ACC112 (cell line): ENCODE results near the gene MC3R.

Experiments used
- H2AFZ ChIP-seq: fragments of 200-600 bp; sonication (generic); one replicate; pipeline ENCODE4 v1.6.0; 2017; ENCODE audit warnings: antibody characterized with exemption, low read length; ENCODE audit not compliant: unreplicated experiment
- H3K27ac ChIP-seq: fragments of 200-600 bp; sonication (generic); 2 replicates; pipeline ENCODE4 v1.5.1; 2014; ENCODE audit warnings: low read depth, mild to moderate bottlenecking, antibody characterized with exemption, low read length, moderate library complexity
- H3K27me3 ChIP-seq: fragments of 200-600 bp; sonication (generic); 2 replicates; pipeline ENCODE4 v1.6.1; 2014; ENCODE audit warnings: mild to moderate bottlenecking, antibody characterized with exemption, low read length, moderate library complexity, mixed read lengths; ENCODE audit not compliant: insufficient read depth
- H3K36me3 ChIP-seq: fragments of 200-600 bp; sonication (generic); 2 replicates; pipeline ENCODE4 v1.6.1; 2016; ENCODE audit warnings: mild to moderate bottlenecking, antibody characterized with exemption, low read length, moderate library complexity, mixed read lengths; ENCODE audit not compliant: insufficient read depth
- H3K4me1 ChIP-seq: fragments of 200-600 bp; sonication (generic); one replicate; pipeline ENCODE4 v1.6.1; 2016; ENCODE audit warnings: low read length, mixed read lengths; ENCODE audit not compliant: insufficient read depth, unreplicated experiment, control insufficient read depth
- H3K4me3 ChIP-seq: fragments of 200-600 bp; sonication (generic); 2 replicates; pipeline ENCODE4 v1.5.1; 2014; ENCODE audit warnings: mild to moderate bottlenecking, low read depth, low read length
- H3K79me2 ChIP-seq: fragments of 200-600 bp; sonication (generic); one replicate; pipeline ENCODE4 v1.6.0; 2016; ENCODE audit warnings: low read length; ENCODE audit not compliant: control insufficient read depth, unreplicated experiment, insufficient read depth

Gene MC3R

DNA sequence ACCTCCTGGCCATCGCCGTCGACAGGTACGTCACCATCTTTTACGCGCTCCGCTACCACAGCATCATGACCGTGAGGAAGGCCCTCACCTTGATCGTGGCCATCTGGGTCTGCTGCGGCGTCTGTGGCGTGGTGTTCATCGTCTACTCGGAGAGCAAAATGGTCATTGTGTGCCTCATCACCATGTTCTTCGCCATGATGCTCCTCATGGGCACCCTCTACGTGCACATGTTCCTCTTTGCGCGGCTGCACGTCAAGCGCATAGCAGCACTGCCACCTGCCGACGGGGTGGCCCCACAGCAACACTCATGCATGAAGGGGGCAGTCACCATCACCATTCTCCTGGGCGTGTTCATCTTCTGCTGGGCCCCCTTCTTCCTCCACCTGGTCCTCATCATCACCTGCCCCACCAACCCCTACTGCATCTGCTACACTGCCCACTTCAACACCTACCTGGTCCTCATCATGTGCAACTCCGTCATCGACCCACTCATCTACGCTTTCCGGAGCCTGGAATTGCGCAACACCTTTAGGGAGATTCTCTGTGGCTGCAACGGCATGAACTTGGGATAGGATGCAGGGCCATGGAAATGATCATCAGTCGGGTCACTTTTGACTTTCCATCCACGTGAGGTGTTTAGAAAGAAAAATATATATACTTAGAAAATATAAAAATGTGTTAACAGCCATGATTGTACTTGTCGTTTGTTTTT lies 868 bp downstream of the MC3R start:
- no peaks in the 10 kb centered on the region for H3K79me2 ChIP-seq
- H2AFZ ChIP-seq, result no peak overlapping the region
- no peak overlapping the region for H3K4me3 ChIP-seq
- H3K4me1 ChIP-seq, result no peaks in the 10 kb centered on the region
- H3K36me3 ChIP-seq, result no peaks in the 10 kb centered on the region
- H3K27ac ChIP-seq, result no peak overlapping the region
- peaks cover 17% of the 10 kb centered on the region for H3K27me3 ChIP-seq

DNA sequence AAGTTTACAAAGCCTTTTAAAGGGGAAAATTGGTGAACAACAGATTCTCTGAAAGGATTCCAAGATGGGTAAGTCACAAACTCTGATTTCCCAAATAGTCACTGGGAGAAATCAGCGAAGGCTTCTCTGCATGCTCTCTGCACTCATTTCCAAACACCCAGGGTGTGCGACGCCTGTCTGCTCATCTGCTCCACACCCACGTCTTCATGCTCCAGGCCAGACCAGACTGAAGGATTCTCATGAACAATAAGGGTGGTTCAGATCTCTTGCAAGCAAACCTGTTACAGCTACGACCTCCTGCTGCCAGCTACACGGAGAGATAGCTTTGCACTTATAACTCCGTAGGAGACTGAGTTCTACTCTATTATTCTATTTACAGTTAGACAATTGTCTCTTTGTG lies 1.4 kb downstream of the MC3R start:
- no peaks in the 10 kb centered on the region for H3K4me1 ChIP-seq
- no peak overlapping the region for H2AFZ ChIP-seq
- H3K27me3 ChIP-seq, result peaks cover 17% of the 10 kb centered on the region
- H3K36me3 ChIP-seq, result no peaks in the 10 kb centered on the region
- no peaks in the 10 kb centered on the region for H3K79me2 ChIP-seq
- H3K4me3 ChIP-seq, result no peak overlapping the region
- H3K27ac ChIP-seq, result no peak overlapping the region

DNA sequence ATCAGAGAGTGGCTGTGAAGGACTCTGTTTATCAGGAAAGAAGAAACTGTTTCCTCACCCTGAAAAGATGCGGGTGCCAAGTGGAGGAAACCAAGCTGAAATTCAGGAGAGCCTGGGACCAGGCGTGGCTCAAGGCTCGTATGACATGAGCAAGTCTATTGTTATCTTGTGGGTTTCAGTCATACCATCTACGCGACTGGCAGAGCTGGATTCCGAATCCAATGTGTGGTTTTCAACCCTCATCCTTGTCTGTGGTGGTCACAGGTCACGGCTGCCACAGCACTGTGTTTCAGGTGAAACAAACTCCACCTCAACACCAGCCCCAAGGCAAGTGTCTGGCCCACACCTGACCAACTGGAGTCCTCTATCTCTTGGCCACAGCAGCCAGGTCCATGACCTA lies 9.1 kb downstream of the MC3R start:
- no peaks in the 10 kb centered on the region for H3K36me3 ChIP-seq
- no peaks in the 10 kb centered on the region for H3K79me2 ChIP-seq
- no peak overlapping the region for H3K27ac ChIP-seq
- H3K4me1 ChIP-seq, result no peaks in the 10 kb centered on the region
- no peak overlapping the region for H3K4me3 ChIP-seq
- no peaks in the 10 kb centered on the region for H3K27me3 ChIP-seq
- H2AFZ ChIP-seq, result no peak overlapping the region

DNA sequence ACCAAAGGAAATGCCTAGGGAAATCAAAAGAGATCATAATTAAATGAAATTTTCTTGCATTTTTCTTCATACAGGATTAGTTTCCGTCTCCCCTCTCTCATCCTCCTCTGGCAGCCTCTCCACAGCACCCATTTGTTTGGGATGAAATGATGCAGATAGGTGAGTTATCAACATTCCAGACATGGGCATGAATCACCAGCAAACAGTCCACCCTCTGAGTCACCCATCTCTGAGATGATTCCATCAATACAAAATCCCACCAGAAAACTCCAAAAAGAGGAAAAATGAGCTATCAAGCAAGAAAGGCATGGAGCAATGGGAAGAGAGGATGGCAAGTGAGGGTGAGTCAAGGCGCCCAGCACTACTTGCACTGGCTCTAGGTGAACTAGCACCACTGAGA lies 11.4 kb downstream of the MC3R start:
- Histone ChIP-seq H3K4me3 (no peak overlapping the region), H2AFZ (no peak overlapping the region), H3K27ac (no peak overlapping the region), H3K4me1 (no peaks in the 10 kb centered on the region), H3K79me2 (no peaks in the 10 kb centered on the region), H3K27me3 (no peaks in the 10 kb centered on the region; the same call in 1 of the 2 replicates), H3K36me3 (no peaks in the 10 kb centered on the region)

DNA sequence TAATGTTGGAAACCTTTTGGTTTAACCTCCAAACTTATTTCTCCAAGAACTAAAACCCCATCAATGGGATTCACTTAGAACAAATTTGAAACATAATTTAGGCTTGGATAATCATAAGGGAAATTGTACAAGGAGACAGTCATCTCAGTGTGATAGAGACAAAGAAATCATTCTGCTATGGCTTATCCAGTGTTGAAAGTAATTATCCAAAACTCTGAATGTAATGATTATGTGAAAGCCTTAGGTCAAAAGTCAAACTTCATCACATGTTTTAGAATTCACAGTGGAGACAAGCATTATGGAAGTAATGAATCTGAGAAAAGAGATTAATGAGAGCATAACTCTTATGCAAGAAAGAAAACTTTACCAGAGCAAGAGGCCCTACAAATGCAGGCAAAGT lies 20.0 kb downstream of the MC3R start:
- no peaks in the 10 kb centered on the region for H3K36me3 ChIP-seq
- no peaks in the 10 kb centered on the region for H3K4me1 ChIP-seq
- no peak overlapping the region for H3K4me3 ChIP-seq
- H3K27me3 ChIP-seq, result no peaks in the 10 kb centered on the region; the same call in 1 of the 2 replicates
- no peaks in the 10 kb centered on the region for H3K79me2 ChIP-seq
- H3K27ac ChIP-seq, result no peak overlapping the region
- no peak overlapping the region for H2AFZ ChIP-seq

DNA sequence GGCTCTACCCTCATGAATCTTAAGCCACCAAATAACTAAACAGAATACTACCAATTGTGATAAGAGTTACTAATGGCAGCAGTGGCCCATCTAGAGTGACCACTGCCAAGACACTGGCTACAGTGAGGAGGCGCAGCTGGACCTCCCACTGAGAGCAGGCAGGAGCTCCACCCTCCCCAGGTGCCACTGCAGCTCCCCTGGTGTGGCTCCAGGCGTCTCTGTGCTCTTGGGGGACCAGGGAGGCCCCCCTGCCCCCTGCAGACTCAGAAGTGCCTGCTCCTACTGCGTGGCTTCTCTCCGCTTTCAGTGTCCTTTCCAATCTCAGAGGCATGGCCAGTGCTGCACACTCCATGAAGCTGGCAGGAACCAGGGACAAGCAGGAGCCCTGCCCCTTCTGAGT lies 23.4 kb downstream of the MC3R start:
- Histone ChIP-seq H3K79me2 (no peaks in the 10 kb centered on the region), H3K36me3 (no peaks in the 10 kb centered on the region), H3K4me1 (no peaks in the 10 kb centered on the region), H3K27me3 (no peaks in the 10 kb centered on the region), H3K27ac (no peak overlapping the region), H3K4me3 (no peak overlapping the region), H2AFZ (no peak overlapping the region)

DNA sequence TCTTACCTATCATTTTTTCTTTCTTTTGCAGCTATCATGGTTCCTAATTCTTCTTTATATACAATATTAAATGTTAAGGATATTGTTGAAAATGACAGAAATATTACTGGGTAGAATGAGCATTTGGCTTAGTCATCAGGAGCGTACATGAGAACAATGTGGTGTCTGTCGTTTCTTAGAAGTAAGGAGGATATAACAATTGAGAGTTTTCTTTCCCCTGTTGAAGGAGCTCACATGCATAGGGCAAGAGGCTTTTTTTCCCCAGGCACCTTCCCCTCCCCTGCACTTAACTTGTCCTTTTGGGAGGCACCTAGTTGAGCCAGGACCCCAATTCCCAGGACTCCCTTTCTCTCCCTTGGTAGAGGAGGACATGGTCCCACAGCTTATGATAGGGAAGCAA lies 25.0 kb downstream of the MC3R start:
- Histone ChIP-seq H3K79me2 (no peaks in the 10 kb centered on the region), H3K27ac (no peak overlapping the region), H3K4me1 (no peaks in the 10 kb centered on the region), H3K27me3 (no peaks in the 10 kb centered on the region), H3K36me3 (no peaks in the 10 kb centered on the region), H3K4me3 (no peak overlapping the region), H2AFZ (no peak overlapping the region)

DNA sequence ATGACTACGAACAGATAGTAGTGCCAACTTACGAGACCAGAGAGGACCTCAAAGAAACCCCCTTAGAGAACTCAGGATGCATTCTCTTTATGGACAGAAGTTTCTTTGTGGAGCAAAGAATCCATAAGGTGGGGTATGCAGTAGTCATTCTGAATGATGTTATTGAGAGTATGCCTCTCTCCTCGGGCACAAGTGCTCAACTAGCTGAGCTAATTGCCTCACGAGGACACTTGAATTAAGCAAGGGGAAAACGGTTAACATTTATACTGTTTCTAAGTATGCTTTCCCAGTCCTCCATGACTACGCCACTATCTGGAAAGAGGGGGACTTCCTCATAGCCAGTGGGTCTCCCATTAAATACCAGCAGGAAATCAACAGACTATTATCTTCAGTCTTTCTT lies 25.6 kb downstream of the MC3R start:
- H3K27ac ChIP-seq, result no peak overlapping the region
- no peaks in the 10 kb centered on the region for H3K4me1 ChIP-seq
- no peaks in the 10 kb centered on the region for H3K27me3 ChIP-seq
- no peaks in the 10 kb centered on the region for H3K79me2 ChIP-seq
- no peaks in the 10 kb centered on the region for H3K36me3 ChIP-seq
- no peak overlapping the region for H2AFZ ChIP-seq
- H3K4me3 ChIP-seq, result no peak overlapping the region

DNA sequence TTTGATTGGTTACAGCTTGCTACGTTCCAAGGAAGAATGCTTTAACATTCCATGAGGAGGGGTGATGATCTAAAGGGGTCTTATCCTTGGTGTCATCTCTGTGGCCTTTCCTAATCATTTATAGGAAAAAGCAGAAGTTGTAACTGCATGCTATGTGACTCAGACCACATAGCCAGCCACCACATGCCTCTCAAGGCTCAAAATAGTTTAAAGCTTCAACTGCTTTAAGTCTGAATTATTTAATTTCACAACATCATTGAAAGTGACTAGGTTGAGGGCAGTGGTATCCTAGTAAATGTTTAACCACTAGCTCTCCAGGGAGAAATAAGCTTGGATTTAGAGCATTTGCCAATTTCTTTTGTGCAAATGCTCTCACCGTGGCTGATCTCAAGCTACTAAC lies 29.7 kb downstream of the MC3R start:
- H3K4me3 ChIP-seq, result no peak overlapping the region
- H3K79me2 ChIP-seq, result no peaks in the 10 kb centered on the region
- H3K27me3 ChIP-seq, result no peaks in the 10 kb centered on the region
- H3K4me1 ChIP-seq, result no peaks in the 10 kb centered on the region
- no peaks in the 10 kb centered on the region for H3K36me3 ChIP-seq
- no peak overlapping the region for H2AFZ ChIP-seq
- H3K27ac ChIP-seq, result no peak overlapping the region

DNA sequence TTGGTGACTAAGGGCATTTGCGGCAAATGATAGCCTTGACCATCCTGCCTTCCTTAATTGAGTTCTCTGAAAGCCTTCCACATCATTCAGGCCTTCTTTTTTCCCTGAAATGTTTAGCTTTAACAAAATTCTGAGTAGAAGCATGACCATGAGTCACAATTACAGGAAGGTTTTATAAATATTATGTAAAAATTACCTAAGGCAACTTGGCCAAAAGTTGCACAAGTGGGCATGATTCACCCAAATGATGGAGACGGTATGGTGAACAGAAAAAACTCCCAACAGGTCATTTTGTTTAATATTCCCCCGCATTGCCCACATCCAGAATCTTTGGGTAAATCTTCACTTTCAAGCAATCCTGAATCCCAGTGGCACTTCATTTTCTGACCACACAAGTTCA lies 37.0 kb downstream of the MC3R start:
- H3K27me3 ChIP-seq, result no peaks in the 10 kb centered on the region
- H3K27ac ChIP-seq, result no peak overlapping the region
- H3K4me1 ChIP-seq, result no peaks in the 10 kb centered on the region
- no peaks in the 10 kb centered on the region for H3K79me2 ChIP-seq
- no peaks in the 10 kb centered on the region for H3K36me3 ChIP-seq
- no peak overlapping the region for H3K4me3 ChIP-seq
- H2AFZ ChIP-seq, result no peak overlapping the region

DNA sequence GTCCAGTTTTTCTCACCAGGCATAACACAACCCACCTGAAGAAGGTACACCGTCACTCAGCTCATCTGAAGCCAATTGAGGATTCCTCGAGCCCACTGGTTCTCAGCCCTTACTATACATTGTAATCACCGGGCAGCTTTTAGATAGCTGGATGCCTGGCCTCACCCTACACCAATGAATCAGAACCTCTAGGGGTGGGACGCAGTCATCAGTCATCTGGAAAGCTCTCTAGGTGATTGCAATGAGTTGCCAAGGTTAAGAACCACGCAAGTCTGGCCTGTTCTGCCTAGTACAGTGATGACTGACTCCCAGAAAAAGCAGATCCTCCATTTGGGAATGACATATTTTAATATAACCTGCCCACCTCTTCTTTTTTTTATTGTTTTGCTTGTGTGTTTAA lies 41.1 kb downstream of the MC3R start:
- H3K4me1 ChIP-seq, result no peaks in the 10 kb centered on the region

More for the DNA sequence above, 41.1 kb downstream of the MC3R start:
- no peak overlapping the region for H3K27ac ChIP-seq
- no peak overlapping the region for H3K4me3 ChIP-seq
- no peaks in the 10 kb centered on the region for H3K27me3 ChIP-seq
- H3K79me2 ChIP-seq, result no peaks in the 10 kb centered on the region
- no peaks in the 10 kb centered on the region for H3K36me3 ChIP-seq
- H2AFZ ChIP-seq, result no peak overlapping the region
